GM18873 (cell line): ENCODE results near the gene COL15A1.
"Not testable (repeated sequence)": the region's sequence is repeated elsewhere in the genome, so short reads cannot be mapped to it uniquely, and the experiment has no call there.

Experiments used
- ATAC-seq: cut with Tn5 transposase; IDR thresholded peaks from one replicate; pipeline ENCODE4 v1.9.1; 2021; ENCODE audit warnings: mild to moderate bottlenecking, moderate library complexity, moderate number of reproducible peaks; ENCODE audit not compliant: unreplicated experiment, low FRiP score

COL15A1 gene

GRCh38 chr9:98943682-98944056 is at the start of gene COL15A1:
TSS of gene COL15A1 (plus strand) at chr9:98943907. CDS start at chr9:98944062, 155 bp downstream.
- no peak for ATAC-seq

- no peak for ATAC-seq
These were observed 49.5 kb upstream of the COL15A1 start for GRCh38 chr9:98894171-98894570.

DNA sequence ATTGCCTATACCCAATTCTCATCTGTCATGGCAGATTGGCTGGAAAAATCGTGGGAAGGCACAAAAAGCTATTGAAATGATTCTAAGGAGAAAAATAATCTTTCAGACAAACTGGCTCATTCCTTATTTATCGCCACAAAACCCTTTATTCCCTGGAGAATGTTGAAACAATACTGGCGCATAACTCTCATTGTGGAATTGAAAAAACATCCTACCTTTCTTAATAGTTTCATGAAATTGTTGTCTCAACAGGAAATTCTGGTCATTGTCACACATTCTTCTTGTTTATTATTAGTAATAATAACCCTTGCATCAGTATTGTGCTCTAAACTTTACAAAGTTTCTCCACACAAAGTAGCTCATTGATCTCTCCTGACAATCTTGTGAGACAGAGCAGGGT is 48.9 kb upstream of the COL15A1 start:
- ATAC-seq, result no peak

DNA sequence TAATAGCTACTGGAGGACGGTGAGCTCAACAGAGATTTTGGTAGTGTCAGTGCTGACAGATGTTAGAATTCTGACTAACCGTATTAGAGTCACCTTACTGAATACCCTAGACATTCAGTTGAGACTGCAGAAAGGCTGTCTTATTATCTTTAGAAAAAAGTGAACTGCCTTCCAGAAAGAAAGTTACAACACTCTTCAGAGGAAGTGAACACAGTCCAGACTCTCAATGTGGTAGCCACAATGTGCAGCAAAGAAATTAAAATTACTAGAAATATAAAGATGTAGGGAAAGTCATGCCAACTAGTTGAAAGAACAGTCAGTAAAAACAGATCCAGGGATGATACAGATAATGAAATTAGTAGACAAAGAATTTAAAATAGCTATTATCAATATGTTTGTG is 47.1 kb upstream of the COL15A1 start:
- no peak for ATAC-seq

DNA sequence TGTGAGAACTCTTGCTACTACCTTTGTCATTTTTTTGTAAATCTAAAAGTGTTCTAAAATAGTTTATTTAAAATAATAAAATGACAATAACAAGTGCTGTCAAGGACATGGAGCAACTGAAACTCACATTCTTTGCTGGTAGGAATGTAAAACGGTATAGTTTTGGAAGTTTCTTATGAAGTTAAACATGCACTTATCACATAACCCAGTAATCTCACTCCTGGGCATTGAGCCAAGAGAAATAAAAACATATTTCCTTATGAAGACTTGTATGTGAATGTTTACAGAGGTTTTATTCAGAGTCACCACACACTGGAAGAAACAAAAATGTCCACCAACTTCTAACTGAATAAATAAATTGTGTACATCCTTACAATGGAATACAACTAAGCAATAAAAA is 46.0 kb upstream of the COL15A1 start:
- no peak for ATAC-seq

- no peak for ATAC-seq
These were observed 44.2 kb upstream of the COL15A1 start for GRCh38 chr9:98899408-98900056.

DNA sequence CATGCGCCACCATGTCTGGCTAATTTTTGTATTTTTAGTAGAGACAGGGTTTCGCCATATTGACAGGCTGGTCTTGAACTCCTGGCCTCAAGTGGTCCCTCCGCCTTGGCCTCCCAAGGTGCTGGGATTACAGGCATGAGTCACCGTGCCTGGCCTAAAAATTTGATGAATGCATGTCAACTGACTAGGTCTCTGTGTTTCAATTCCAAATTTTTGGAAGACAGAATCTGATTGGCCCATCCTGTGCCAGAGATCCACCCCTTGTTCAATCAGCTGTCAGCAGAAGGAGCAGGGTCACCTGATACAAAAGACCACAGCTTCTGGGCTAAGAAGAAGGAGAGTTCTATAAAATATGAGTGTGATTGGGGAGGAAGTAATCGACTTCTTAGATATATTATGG is 43.5 kb upstream of the COL15A1 start:
- no peak for ATAC-seq

DNA sequence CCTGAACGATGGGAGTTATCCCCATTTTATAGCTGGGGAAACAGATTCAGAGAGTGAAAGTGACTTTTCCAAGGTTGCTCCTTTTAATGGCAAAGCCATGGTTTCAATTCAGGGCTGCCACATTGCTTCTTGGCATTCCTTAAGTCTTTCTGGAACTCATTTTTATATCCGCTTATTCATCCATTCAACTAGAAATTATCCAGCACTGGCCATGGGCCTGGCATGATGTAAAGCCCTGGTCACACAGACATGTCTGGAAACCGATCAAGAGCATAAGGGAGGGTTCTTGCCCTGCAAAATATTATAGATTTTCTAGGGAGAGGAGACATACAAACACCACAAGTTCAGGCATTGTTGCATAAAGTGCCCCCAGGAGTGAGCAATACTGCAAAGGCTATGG is 43.0 kb upstream of the COL15A1 start:
- no peak for ATAC-seq

GRCh38 chr9:98901843-98902242 is 41.9 kb upstream of the COL15A1 start:
- not testable (repeated sequence) for ATAC-seq

- ATAC-seq, result no peak
These were observed 41.2 kb upstream of the COL15A1 start for GRCh38 chr9:98902516-98902915.

- ATAC-seq, result no peak
These were observed 40.8 kb upstream of the COL15A1 start for GRCh38 chr9:98902925-98903324.

DNA sequence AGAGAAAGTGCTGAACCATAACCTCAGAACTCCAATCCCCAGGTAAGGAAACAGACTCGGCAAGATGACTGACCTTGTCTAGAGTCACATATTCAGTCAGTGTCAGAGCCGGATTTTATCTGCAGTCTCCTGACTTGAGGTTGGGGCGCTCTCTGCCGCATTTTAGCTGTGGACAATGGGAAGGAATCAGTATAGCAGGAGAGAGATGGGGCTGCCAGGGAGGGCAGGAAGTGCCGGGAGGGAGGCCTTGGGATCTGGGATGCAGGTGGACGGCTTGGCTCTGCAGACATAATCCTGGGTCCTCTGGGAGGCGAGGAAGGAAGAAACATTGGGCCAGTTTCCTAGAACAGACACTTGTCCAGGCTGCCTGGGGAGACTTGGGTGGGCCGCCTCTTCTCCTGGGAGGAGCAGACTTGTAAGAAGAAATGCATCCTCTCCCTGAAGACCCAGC is 39.7 kb upstream of the COL15A1 start:
- ATAC-seq, result no peak

- no peak for ATAC-seq
These were observed 38.7 kb upstream of the COL15A1 start for GRCh38 chr9:98905015-98905414.

- ATAC-seq, result no peak
These were observed 37.2 kb upstream of the COL15A1 start for GRCh38 chr9:98906273-98907040.

- ATAC-seq, result no peak
These were observed 36.7 kb upstream of the COL15A1 start for GRCh38 chr9:98907055-98907454.

DNA sequence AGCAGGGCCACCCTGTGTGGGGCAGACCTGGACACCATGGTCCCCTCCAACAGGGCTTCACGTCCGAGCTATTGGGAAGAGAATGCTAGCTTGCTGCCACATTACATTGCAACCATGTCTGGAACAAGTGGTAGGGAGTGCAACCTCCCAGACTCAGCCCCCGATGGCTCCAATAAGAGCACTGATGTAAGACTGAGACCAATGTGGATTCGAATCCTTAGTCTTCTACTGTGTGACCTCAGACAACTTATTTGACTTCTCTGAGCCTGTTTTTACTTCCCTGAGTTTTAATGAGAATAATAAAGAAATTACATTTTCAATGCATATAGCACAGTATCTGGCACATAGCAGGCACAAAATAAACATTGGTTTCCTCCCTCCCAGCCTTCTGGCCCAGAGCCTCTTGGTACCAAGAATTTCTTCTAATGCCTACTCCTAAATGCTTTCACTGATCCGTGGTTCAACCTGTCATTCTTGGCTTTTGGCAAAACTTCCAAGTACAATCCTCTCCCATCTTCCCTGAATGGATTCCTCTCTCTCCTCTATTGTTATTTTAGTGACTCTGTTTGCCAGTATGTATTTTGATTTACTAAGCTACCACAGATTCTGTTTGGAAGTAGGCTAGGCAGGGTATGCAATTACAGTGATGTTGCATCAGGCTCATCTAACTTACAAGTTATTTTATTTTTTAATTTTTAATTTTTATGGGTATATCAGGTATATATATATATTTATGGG is 34.6 kb upstream of the COL15A1 start:
- ATAC-seq, result no peak

DNA sequence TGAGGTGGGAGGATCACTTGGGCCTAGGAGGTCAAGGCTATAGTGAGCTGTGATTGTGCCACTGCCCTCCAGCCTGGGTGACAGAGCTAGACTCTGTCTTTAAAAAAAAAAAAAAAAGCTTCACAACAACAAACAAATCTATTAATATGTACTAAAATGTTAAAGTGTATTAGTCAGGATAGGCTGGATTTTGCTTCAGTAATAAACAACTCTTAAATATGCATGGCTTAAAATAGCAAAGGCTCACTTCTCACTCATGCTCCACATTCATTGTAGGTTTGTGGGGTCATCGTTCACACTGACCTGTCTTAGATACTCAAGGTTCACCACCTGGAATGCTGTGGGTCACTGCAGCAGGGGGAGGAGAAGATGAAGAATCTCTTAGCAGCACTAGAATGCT is 33.8 kb upstream of the COL15A1 start:
- ATAC-seq, result no peak

DNA sequence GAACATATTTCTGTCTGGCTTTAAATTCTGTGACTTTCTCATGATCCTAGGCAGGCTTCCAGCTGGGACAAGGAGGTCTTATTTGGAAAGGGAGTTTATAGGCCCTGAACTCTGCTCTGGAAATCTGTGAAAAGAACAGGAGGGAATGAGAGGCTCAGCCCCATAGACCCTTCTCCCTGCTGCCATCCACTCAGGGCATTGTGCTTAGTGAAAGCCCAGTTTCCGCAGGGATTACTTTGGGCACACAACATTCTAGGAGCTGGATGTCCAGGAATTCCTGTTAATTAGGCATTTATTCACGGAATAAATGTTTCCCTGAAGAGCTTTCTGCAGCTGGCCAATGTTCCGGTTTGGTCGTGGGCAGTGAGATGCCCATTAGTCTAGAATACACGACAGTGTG is 32.7 kb upstream of the COL15A1 start:
- ATAC-seq, result no peak

DNA sequence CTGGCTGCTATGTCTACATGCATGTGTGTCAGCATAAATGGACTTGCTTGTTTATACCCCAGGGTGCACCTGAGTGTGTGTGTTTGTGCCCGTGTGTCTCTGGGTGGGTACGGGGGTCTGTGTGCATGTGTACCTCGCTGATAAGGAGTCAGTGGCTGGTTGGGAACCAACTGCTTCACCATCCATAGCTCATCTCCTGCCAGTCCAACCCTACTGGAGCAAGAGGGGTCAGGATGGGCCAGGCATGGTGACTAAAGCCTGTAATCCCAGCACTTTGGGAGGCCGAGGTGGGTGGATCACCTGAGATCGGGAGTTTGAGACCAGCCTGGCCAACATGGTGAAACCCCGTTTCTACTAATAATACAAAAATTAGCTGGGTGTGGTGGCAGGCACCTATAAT is 32.0 kb upstream of the COL15A1 start:
- not testable (repeated sequence) for ATAC-seq

DNA sequence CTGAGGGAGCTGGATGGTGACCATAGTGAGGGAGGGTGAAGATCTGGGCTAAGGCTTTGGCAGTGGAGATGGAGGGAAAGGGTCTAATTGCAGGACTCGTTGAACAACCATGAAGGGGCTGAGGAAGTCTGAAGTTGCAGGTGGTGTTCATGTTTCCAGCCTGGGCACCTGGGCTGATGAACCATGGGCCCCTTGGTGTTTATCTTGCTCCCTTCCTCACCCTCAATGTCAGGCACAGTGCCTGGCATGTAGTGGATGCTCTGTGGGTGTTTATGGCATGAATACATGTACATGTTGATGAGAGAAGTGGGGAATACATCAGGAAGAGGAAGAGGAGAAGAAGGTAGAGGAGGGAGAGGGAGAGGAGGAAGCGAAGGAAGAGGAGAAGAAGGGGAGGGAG is 31.3 kb upstream of the COL15A1 start:
- ATAC-seq, result no peak

GRCh38 chr9:98913044-98913443 is 30.7 kb upstream of the COL15A1 start:
- ATAC-seq, result no peak
